Stimulated activated CD8-positive, alpha-beta memory T cell treated with anti-CD3 and anti-CD28 coated beads, Interleukin-4, amount 100 ng/mL, for 1 hour (primary cell): ENCODE results near the gene PEAK1.
"Not testable (repeated sequence)": the region's sequence is repeated elsewhere in the genome, so short reads cannot be mapped to it uniquely, and the experiment has no call there.

Source experiments
- DNase-seq, 2 donors: peaks; one replicate each; pipeline ENCODE4 v3.0.0-alpha.2; 2020; ENCODE audit warnings: low read depth in 2 of 2, low spot score in 1 of 2

Gene PEAK1

DNA sequence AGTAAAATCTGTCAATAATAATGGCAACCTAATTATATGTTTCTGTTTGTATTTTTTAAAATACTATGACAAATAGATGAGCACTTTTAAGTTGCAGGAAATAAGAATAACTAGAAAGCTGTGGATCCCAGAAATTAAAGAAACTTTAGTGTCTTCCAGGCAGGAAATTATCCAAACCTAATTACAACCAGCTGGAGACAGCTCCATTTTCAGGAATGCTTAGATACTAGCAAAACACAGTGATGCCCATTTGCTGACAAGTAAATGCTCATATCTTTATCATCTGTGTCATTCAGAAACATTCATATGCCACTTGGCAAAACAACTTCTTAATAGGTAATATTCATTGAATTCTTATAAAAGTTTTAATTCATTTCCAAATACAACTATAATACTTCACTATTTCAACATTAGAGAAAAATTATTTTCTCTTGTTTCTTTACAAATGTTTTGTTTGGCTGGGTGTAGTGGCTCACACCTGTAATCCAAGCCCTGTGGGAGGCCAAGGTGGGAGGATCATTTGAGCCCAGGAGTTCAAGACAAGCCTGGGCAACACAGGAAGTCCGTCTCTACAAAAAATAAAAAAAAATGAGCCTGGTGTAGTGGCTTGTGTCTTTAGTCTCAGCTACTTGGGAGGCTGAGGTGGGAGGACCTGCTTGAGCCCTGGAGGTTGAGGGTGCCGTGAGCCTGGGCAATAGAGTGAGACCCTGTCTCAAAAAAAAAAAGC, 179.9 kb downstream of the PEAK1 start:
- no peak for DNase-seq

DNA sequence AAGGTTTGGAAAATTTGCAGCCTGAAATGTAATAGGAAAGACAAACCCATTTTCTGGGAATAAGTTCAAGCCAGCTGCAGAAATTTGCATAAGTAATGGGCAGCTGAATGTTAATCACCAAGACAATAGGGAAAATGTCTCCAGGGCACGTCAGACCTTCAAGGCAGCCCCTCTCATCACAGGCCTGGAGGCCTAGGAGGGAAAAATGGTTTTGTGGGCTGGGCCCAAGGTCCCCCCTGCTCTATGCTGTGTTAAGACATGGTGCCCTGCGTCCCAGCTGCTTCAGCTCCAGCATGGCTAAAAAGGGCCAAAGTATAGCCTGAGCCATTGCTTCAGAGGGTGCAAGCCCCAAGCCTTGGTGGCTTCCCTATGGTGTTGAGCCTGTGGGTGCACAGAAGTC, 184.3 kb downstream of the PEAK1 start:
- no peak for DNase-seq

DNA sequence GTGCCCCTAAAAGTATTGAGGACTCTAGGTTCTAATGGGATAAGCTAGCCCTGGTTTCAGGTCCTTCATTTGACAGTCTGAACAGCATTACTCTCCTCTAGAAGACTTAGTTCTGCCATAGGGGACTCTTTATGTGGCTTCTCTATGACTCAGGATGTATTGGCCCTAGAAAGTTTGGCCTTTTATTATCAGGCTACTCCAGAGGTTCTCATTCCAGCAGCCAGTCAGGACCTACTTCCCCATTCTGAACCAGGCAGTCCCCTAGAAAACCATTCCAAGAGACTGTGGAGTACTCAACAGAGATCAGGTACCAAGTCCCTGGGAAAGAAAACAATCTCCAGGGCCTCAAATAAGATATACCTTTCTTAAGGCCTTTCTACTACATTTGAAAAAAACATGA, 191.1 kb downstream of the PEAK1 start:
- no peak for DNase-seq

GRCh38 chr15:77226652-77227051, 193.3 kb downstream of the PEAK1 start:
- no peak for DNase-seq

DNA sequence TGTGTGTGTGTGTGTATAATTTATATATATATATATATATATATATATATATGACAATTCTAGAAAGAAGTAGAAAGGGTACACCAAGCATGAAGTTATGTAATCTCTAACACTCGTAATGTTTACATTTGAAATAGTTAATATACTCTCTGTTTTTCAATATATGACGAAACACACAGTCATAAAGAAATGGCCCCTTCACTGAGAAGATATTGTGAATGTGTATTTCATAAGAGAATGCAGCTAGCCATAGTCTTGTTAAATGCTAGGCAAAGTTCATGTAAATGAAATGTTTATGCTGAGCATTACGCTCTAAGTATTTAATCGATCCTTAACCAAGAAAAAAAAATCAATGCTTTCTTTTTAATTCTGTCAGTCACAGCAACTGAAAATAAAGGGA, 194.3 kb downstream of the PEAK1 start:
- DNase-seq = no peak

- no peak for DNase-seq
These were observed 194.8 kb downstream of the PEAK1 start for GRCh38 chr15:77225088-77225487.

- DNase-seq = no peak
These were observed 195.6 kb downstream of the PEAK1 start for GRCh38 chr15:77224352-77224751.

GRCh38 chr15:77221708-77222107, 198.2 kb downstream of the PEAK1 start:
- DNase-seq = no peak

DNA sequence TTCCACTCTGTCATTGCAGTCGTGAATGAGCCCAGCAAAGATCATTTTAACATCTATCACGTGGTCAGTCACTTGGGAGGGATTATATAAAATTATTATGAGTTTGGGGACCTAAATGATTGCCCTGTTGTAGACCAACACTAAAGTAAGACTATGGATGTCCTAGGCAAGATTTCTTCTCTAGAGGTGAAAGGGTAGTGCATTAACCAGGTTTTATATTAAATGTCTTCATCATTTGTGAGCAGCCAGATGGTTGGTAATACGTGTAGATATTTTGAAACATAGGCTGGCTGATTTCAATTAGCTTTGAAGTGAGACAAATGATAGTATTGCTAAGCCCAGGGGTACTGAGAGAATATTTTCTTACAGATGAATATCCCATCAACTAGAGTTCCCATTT, 198.7 kb downstream of the PEAK1 start:
- DNase-seq = no peak

- DNase-seq = no peak
These were observed 200.1 kb downstream of the PEAK1 start for GRCh38 chr15:77219841-77220240.

- DNase-seq = no peak
These were observed 210.7 kb downstream of the PEAK1 start for GRCh38 chr15:77209221-77209620.

GRCh38 chr15:77208241-77208640, 211.7 kb downstream of the PEAK1 start:
- no peak for DNase-seq

- DNase-seq = no peak
These were observed 218.2 kb downstream of the PEAK1 start for GRCh38 chr15:77201665-77202064.

DNA sequence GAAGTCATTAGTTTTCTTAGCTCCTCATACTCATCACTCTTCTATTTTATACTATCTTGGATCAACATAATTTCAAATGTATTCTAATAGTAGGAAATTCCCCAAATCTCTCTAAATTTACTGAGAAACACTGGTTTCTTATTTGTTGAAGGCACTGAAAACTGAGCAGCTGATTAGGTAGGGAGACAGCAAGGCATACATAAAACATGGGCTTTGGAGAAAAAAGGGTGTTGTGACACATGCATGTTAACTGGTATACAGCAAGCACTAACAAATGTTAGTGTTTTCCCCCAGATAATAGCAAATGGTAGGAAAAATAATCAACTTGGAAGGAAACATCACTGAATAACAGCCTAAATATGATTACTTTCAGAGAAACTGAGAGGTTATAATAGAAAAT, 223.5 kb downstream of the PEAK1 start:
- no peak for DNase-seq

- no peak for DNase-seq
These were observed 224.3 kb downstream of the PEAK1 start for GRCh38 chr15:77195586-77195985.

GRCh38 chr15:77192451-77192850, 227.5 kb downstream of the PEAK1 start:
- no peak for DNase-seq

DNA sequence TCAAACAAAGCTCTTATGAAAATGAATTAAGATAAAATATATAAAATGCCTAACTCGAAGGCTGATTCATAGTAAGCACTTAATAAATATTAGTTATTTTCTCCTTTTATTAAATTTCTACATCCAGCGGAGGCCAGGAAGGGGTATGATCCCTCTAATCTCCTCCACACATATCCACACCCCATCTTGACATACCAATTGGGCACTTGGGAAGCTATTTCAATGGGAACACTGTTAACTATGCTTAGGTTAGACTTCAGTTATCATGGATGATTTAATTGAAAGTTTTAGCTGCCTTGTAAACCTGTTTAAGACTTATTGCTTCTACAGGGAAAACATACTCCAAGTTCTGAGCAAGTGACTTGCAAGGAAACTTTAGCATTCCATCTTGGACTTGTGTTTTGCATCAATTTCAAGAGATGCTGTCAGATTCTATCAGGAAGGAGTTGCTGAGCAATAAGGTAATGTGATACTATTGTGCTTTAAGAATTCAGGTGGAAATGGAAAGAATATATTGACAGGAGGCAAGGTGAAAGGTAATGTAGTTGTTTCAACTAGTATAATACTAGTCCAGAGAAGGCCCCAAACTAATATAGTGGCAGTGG, 228.6 kb downstream of the PEAK1 start:
- no peak for DNase-seq

DNA sequence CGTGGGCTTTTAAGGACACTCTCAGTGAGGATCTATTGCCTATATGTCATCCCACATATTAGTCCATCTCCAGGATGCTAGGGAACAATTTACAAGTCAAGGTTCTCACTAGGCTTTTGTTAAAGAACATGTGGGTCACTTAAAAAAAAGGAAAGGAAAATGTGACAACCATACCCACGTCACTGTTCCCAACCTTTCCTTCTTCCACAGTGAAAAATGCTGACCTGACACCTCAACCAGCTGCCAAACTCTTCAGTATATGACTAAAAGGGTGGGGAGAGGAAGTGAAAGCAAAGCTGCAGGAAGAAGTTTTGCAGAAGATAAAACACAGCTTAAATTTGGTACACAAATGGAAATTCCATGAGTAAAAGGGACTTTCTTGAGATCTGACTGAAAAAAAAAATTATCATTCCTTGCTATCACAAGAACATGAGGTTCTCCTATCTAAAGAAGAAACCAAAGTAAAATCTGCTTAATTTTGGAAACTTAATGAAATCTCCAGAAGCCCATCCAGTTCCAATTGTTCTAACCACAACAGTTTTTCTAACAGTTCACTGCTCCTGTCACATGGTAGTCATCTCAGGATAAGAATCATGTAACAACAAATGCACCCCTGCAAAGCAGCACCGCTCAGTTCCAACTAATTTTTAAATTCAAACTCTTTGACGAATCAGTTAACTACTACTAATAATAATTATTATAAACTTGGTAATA, 232.0 kb downstream of the PEAK1 start:
- no peak for DNase-seq

GRCh38 chr15:77186594-77187011, 233.3 kb downstream of the PEAK1 start:
- DNase-seq = no peak

DNA sequence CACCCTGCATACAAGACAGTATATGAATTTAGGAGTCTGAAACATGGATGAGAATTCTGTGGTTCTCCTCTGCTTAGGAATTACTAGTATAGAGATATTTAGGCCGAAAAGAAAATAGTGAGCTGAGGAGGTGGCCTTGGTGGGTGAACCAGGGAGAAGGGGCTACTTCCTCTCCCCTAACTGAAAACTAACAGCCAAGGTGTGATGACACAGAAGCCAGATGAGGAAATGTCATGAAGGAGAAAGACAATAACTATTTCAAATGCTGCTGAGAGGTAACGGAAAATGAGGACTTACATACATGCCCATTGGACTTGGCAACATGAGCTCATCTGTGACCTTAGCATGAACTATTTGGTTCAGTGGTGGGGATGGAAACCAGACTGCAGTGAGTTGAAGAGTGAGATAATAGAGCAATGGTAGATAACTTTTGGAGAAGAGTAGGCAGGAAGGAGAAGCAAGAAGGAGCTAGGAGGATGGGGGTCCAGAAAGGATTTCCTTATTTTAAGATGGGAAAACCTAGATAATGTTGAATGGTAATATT, 234.6 kb downstream of the PEAK1 start:
- no peak for DNase-seq

DNA sequence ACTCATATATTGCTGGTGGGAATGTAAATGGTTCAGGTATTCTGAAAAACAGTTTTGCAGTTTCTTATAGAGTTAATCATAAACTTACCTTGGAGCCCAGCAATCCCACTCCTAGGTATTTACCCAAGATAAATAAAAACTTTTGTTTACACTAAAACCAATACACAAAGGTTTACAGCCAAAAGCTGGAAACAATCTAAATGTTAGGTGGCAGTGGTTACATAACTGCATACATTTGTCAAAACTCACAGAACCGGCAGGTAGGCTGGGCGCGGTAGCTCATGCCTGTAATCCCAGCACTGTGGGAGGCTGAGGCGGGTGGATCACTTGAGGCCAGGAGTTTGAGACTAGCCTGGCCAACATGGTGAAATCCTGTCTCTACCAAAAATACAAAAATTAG, 235.6 kb downstream of the PEAK1 start:
- DNase-seq = not testable (repeated sequence)

- DNase-seq = no peak
These were observed 236.8 kb downstream of the PEAK1 start for GRCh38 chr15:77183066-77183465.
